B cell (primary cell): Measurements from ENCODE around the gene POFUT2. TPM values are rescaled to one million over a fixed set of nuclear protein-coding genes. Genes with fewer than 3 reads are reported as not detected.

Experiments used
- ATAC-seq: fragments of 200-7000 bp; cut with Tn5 transposase; one replicate; pipeline ENCODE4 v1.10.0; 2021; ENCODE audit warnings: low read depth, mild to moderate bottlenecking, moderate number of reproducible peaks, moderate library complexity
- CTCF ChIA-PET: fragments of 350-600 bp; sonication (Branson Sonifier 250); formaldehyde crosslinking; loops from one replicate; lab custom pipeline; 2021; ENCODE audit warnings: antibody characterized with exemption, inconsistent platforms; lab: Charles Lee
- POLR2A ChIA-PET: fragments of 350-600 bp; sonication (Branson Sonifier 250); formaldehyde crosslinking; loops from one replicate; lab custom pipeline; 2021; ENCODE audit warnings: antibody characterized with exemption; lab: Charles Lee
- DNase-seq: peaks from one replicate; pipeline ENCODE4 v3.0.0; 2013
- H2AFZ ChIP-seq: 2 replicates; pipeline ENCODE4 v1.6.1; 2012; ENCODE audit warnings: mild to moderate bottlenecking, low read depth, low read length; ENCODE audit not compliant: insufficient read depth, poor library complexity, severe bottlenecking
- H3K27ac ChIP-seq, 2 donors: 1 replicate in 1 of 2; 2 replicates in 1 of 2; pipeline ENCODE4 v1.5.1; 2012 to 2013; ENCODE audit warnings: low read length in 2 of 2, mild to moderate bottlenecking in 2 of 2, moderate library complexity in 1 of 2
- H3K27me3 ChIP-seq, 4 experiments: fragments of 200-600 bp in 1 of 4; sonication (generic) in 1 of 4; replicated peaks in 1 of 4; 1 replicate in 2 of 4; 2 replicates in 2 of 4; pipeline versions ENCODE4 v1.6.1 to v1.7.0; 2013 to 2016; ENCODE audit warnings: low read length in 3 of 4, mild to moderate bottlenecking in 2 of 4, mixed read lengths in 1 of 4, moderate library complexity in 1 of 4; ENCODE audit not compliant: insufficient read depth in 4 of 4, control insufficient read depth in 3 of 4; ENCODE audit errors: control extremely low read depth in 1 of 4
- H3K36me3 ChIP-seq, 2 experiments: replicated peaks in 1 of 2; 1 replicate in 1 of 2; 2 replicates in 1 of 2; pipeline versions ENCODE4 v1.6.1 to v1.7.1; 2013; ENCODE audit warnings: low read length in 1 of 2; ENCODE audit not compliant: insufficient read depth in 2 of 2, control insufficient read depth in 1 of 2; ENCODE audit errors: control extremely low read depth in 1 of 2, extremely low read depth in 1 of 2
- H3K4me1 ChIP-seq, 2 donors: fragments of 200-600 bp in 1 of 2; sonication (generic) in 1 of 2; 1 replicate in 1 of 2; 2 replicates in 1 of 2; pipeline versions ENCODE4 v1.5.1 to v1.6.1; 2013 to 2017; ENCODE audit warnings: low read length in 2 of 2; ENCODE audit not compliant: control insufficient read depth in 2 of 2, insufficient read depth in 2 of 2
- H3K4me2 ChIP-seq: replicated peaks from 2 replicates; pipeline ENCODE3; 2012; ENCODE audit warnings: mild to moderate bottlenecking, low read depth, low read length; ENCODE audit not compliant: poor library complexity, severe bottlenecking
- H3K4me3 ChIP-seq, 5 experiments: fragments of 200-600 bp in 1 of 5; sonication (generic) in 1 of 5; 1 replicate in 3 of 5; 2 replicates in 2 of 5; pipeline versions ENCODE4 v1.5.1 to v1.7.0; 2011 to 2016; ENCODE audit warnings: low read length in 4 of 5, mild to moderate bottlenecking in 4 of 5, low read depth in 2 of 5, control low read depth in 1 of 5, moderate library complexity in 1 of 5; ENCODE audit not compliant: insufficient read depth in 1 of 5; ENCODE audit errors: control extremely low read depth in 1 of 5, extremely low read depth in 1 of 5
- H3K79me2 ChIP-seq: fragments of 200-600 bp; sonication (generic); one replicate; pipeline ENCODE4 v1.6.0; 2016; ENCODE audit warnings: low read length; ENCODE audit not compliant: control insufficient read depth, insufficient read depth
- H3K9ac ChIP-seq: fragments of 200-600 bp; sonication (generic); 2 replicates; pipeline ENCODE4 v1.6.1; 2017; ENCODE audit warnings: mild to moderate bottlenecking, low read length, moderate library complexity
- H3K9me3 ChIP-seq, 3 donors: one replicate each; pipeline versions ENCODE4 v1.6.1 to v1.7.1; 2013; ENCODE audit warnings: low read length in 2 of 3; ENCODE audit not compliant: control insufficient read depth in 2 of 3, insufficient read depth in 1 of 3; ENCODE audit errors: control extremely low read depth in 1 of 3
- H4K20me1 ChIP-seq: 2 replicates; pipeline ENCODE4 v1.6.0; 2012; ENCODE audit warnings: mild to moderate bottlenecking, low read length; ENCODE audit not compliant: insufficient read depth, control insufficient read depth, poor library complexity, severe bottlenecking
- H3K27ac Mint-ChIP-seq: one replicate; pipeline ENCODE4 v1.8.0; 2021; ENCODE audit warnings: mixed read lengths
- H3K27me3 Mint-ChIP-seq: one replicate; pipeline ENCODE4 v1.8.0; 2021; ENCODE audit warnings: mixed read lengths
- H3K4me1 Mint-ChIP-seq: one replicate; pipeline ENCODE4 v1.8.0; 2021; ENCODE audit warnings: mixed read lengths
- H3K4me3 Mint-ChIP-seq: one replicate; pipeline ENCODE4 v1.8.0; 2021; ENCODE audit warnings: mixed read lengths
- H3K9me3 Mint-ChIP-seq: one replicate; pipeline ENCODE4 v1.8.0; 2022; ENCODE audit warnings: mixed read lengths; ENCODE audit not compliant: insufficient read depth
- EZH2 ChIP-seq: IDR thresholded peaks from 2 replicates; pipeline ENCODE4 v1.6.1; 2012; ENCODE audit warnings: borderline replicate concordance, low read depth, mild to moderate bottlenecking, moderate library complexity, low read length; ENCODE audit not compliant: insufficient read depth, poor library complexity, severe bottlenecking
- WGBS: methylation state at CpG from one replicate; pipeline ENCODE4 v1.1.5; 2013; ENCODE audit warnings: missing lambda C conversion rate; ENCODE audit not compliant: insufficient coverage; 5-methylcytosine and 5-hydroxymethylcytosine counted together
- intact Hi-C: fragments of 100-400 bp; cut with micrococcal nuclease; formaldehyde crosslinking; loops from one replicate; pipeline ENCODE4 v1.10.0; 2022
- polyA plus RNA-seq: library from polyadenylated mRNA; depleted of rRNA; stranded (reverse); fragments of >200 nt; gene quantifications from 2 replicates; pipeline ENCODE4 v1.2.3, GENCODE V29; 2012
- total RNA-seq, 2 donors: library from RNA; stranded (reverse); fragments of 120-200 nt in 1 of 2; gene quantifications; 1 replicate in 1 of 2; 2 replicates in 1 of 2; pipeline versions ENCODE4 v1.2.3 to v1.2.4, GENCODE V29; 2013 to 2022
- TF ChIP-seq, protein P1 (sequence below): fragments of 200-600 bp; IDR thresholded peaks from one replicate; pipeline ENCODE4 v1.8.0; 2022; ENCODE audit warnings: antibody characterized with exemption, mild to moderate bottlenecking

Gene POFUT2
- total and polyA plus RNA-seq, 2 donors (not counting 1 experiment from before 2014, with no cell fraction given), result 38.3 to 41.8 TPM

DNA sequence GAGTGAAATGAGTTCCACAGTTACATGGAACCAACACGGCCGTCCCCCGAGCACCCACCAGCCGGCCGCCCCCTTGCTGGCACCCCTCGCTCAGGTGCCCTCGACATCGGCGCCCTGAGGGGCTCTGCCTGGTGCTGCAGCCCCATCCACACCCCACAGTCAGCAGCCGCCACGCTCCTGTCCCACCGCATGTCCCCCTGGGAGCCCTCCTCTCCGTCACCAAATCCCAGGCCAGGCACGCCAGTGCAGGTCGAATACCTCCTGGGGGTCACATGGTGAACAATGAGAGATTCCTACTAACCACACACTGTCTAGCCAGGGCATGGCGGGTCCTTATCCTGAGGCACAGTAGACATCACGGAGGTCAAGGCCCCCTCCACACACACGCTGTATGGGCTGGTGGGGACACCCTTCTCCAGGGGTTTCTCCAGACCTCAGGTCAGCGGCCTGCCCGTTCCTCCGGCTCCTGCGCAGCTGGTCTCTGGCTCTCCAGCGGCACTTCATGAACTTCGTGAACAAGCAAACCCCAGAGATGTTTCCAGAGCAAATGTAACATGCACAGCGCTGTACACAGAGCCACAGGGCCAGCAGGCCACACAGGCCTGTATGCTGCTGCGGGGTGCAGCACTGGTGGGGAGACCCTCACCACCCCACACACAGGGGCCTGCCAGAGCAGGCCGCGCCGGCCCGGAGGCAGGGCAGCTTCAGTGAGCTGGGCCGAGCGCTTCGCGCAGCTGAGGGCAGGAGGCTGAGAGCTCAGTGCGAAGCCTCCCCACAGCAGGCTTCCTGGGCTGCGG is 21.8 kb downstream of the POFUT2 start:
- H3K9ac ChIP-seq, result no peak overlapping the region
- ChIA-PET CTCF (no interaction called here), POLR2A (no interaction called here)
- H3K27me3 Mint-ChIP-seq, result no peaks in the 10 kb centered on the region
- H3K4me1 ChIP-seq, result no peaks in the 10 kb centered on the region
- H4K20me1 ChIP-seq, result peaks cover 10% of the 10 kb centered on the region
- no peak overlapping the region for H3K27ac Mint-ChIP-seq
- intact Hi-C loops, result no loop called here
- peaks cover 0 to 10% (median 0%) of the 10 kb centered on the region in 3 donors for H3K9me3 ChIP-seq
- H3K4me3 Mint-ChIP-seq, result no peak overlapping the region
- no peak overlapping the region for H3K4me3 ChIP-seq
- peaks cover 0 to 49% of the 10 kb centered on the region in 2 experiments for H3K36me3 ChIP-seq
- no peaks in the 10 kb centered on the region for H3K4me1 Mint-ChIP-seq
- H3K27me3 ChIP-seq, result no peaks in the 10 kb centered on the region
- WGBS, result 97% methylated on average over 36 of the region's 36 CpGs
- DNase-seq (no peak), ATAC-seq (no peak)
- H3K27ac ChIP-seq, result no peak overlapping the region
- H2AFZ ChIP-seq, result no peak overlapping the region
- no peak overlapping the region for H3K4me2 ChIP-seq
- no peak for TF ChIP-seq EZH2
- TF ChIP-seq, protein P1, sequence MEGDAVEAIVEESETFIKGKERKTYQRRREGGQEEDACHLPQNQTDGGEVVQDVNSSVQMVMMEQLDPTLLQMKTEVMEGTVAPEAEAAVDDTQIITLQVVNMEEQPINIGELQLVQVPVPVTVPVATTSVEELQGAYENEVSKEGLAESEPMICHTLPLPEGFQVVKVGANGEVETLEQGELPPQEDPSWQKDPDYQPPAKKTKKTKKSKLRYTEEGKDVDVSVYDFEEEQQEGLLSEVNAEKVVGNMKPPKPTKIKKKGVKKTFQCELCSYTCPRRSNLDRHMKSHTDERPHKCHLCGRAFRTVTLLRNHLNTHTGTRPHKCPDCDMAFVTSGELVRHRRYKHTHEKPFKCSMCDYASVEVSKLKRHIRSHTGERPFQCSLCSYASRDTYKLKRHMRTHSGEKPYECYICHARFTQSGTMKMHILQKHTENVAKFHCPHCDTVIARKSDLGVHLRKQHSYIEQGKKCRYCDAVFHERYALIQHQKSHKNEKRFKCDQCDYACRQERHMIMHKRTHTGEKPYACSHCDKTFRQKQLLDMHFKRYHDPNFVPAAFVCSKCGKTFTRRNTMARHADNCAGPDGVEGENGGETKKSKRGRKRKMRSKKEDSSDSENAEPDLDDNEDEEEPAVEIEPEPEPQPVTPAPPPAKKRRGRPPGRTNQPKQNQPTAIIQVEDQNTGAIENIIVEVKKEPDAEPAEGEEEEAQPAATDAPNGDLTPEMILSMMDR, result no peak
- no peaks in the 10 kb centered on the region for H3K9me3 Mint-ChIP-seq
- H3K79me2 ChIP-seq, result peaks cover 11% of the 10 kb centered on the region

DNA sequence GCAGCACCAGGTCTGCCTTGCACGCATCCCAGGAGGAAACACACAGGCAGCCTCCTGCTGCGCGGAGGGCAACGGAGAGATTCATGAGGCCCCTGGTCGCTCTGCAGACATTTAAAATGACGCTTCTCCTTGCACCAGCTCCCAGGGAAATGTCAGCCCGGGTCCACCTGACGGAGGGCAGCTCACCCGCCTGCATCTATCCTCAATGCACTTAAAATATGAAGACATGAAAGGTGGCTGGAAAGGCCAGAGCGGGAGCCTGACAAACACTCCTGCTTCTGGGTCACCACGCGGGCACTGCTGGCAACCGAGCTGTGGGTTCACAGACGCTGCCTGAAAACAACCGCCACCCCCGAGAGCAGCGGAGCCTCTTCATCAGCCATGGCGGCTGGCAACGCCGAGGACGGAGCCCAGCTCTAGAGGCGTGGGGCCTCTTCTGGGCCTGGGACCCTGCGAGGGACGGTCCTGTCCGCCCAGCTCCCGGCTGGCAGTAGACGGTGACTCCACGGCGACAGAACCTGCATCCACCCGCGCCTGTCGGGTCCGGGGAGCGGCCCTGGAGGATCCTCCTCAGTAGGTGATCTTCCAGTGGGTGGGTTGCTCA is 22.7 kb downstream of the POFUT2 start:
- H3K4me2 ChIP-seq, result no peak overlapping the region
- no peaks in the 10 kb centered on the region for H3K4me1 Mint-ChIP-seq
- over 99% methylated on average over 32 of the region's 34 CpGs for WGBS
- H3K27me3 ChIP-seq, result no peaks in the 10 kb centered on the region
- POLR2A ChIA-PET, result no interaction called here
- peaks cover 4% of the 10 kb centered on the region for H4K20me1 ChIP-seq
- peaks cover 3% of the 10 kb centered on the region for H3K79me2 ChIP-seq
- peaks cover 0 to 3% (median 0%) of the 10 kb centered on the region in 3 donors for H3K9me3 ChIP-seq
- intact Hi-C loops, result no loop called here
- no peak overlapping the region for H3K4me3 ChIP-seq
- no peaks in the 10 kb centered on the region for H3K4me1 ChIP-seq
- no peak overlapping the region for H3K9ac ChIP-seq
- CTCF ChIA-PET, result no interaction called here
- H3K27me3 Mint-ChIP-seq, result no peaks in the 10 kb centered on the region
- no peaks in the 10 kb centered on the region for H3K9me3 Mint-ChIP-seq
- TF ChIP-seq, protein P1, result no peak
- no peak for TF ChIP-seq EZH2
- H2AFZ ChIP-seq, result no peak overlapping the region
- DNase-seq (no peak), ATAC-seq (no peak)
- H3K27ac ChIP-seq, result no peak overlapping the region
- no peak overlapping the region for H3K27ac Mint-ChIP-seq
- peaks cover 0 to 40% of the 10 kb centered on the region in 2 experiments for H3K36me3 ChIP-seq
- no peak overlapping the region for H3K4me3 Mint-ChIP-seq
